ENCODE measurements around the gene ASB18.

DNA sequence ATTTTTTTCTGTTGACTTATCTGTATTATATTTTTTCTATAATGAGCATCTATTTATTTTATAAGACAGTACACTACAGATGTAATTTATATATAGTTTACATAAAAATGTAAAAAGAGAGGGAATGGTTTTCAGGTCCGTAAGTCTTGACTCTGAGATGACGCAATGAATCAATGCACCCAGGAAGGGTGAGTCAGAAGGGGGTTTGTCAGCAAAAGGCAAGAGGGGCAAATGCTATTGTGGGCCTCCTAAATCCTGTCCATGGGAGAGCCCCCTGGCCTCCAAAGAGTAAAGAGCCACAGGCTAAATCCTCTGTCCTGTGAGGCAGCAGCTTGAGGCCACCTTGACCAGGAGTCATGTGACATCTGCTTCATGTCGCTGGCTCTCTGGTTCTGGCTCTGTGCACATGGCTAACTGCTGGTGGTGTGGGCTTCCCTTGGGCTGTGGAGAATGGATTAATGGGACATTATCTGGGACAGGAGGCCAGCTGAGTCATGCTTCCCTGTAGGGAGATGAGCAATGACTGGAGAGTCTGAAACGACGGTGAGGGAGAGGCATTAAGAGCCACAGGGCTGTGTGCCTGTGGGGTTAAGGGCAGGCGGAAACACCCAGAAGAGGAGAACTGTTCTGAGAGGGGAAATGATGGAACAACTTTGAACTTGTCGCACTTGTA lies 22.8 kb upstream of the ASB18 start:
- TF ChIP-seq EGR1 (IDR thresholded peaks at IDR 0.05) = no peak
- TF ChIP-seq FOXM1 (IDR thresholded peaks at IDR 0.05; ENCODE audit: borderline replicate concordance, low read depth) = no peak
- TF ChIP-seq, protein P1, sequence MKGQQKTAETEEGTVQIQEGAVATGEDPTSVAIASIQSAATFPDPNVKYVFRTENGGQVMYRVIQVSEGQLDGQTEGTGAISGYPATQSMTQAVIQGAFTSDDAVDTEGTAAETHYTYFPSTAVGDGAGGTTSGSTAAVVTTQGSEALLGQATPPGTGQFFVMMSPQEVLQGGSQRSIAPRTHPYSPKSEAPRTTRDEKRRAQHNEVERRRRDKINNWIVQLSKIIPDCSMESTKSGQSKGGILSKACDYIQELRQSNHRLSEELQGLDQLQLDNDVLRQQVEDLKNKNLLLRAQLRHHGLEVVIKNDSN (IDR thresholded peaks at IDR 0.05) = peak; percentile 43
- TF ChIP-seq CREB1 (IDR thresholded peaks at IDR 0.05; ENCODE audit: low read depth) = no peak
- no peak for TF ChIP-seq TAF1 (IDR thresholded peaks at IDR 0.05; ENCODE audit: low read depth)
- no peak for TF ChIP-seq CEBPB (IDR thresholded peaks at IDR 0.05)
- no peak for TF ChIP-seq TEAD4 (IDR thresholded peaks at IDR 0.05)
- TF ChIP-seq EP300 (IDR thresholded peaks at IDR 0.05; ENCODE audit: borderline replicate concordance) = no peak
- TF ChIP-seq TCF12 (IDR thresholded peaks at IDR 0.05; ENCODE audit: low read depth) = no peak
- TF ChIP-seq MAX (IDR thresholded peaks at IDR 0.05) = no peak
- no peak for TF ChIP-seq NFIC (IDR thresholded peaks at IDR 0.05)

All from Ishikawa (cell line).